Measurements from ENCODE around the gene RBP5. TPM values are rescaled to one million over a fixed set of nuclear protein-coding genes. Genes with fewer than 3 reads are reported as not detected.

The RBP5 gene
- total and polyA plus RNA-seq, 9 of the 15 experiments (the other 6 are each of a cell fraction or from before 2014, with no cell fraction given): 8.6 to 22.5 (median 11.4) TPM

GRCh38 chr12:7137908-7138307, 9.2 kb upstream of the RBP5 start (continued):
- TF ChIP-seq KLF1 (tag; IDR thresholded peaks at IDR 0.05) (no peak), ZNF436 (CRISPR knock-in tag; IDR thresholded peaks at IDR 0.05) (no peak), ZNF764 (CRISPR knock-in tag; IDR thresholded peaks at IDR 0.05; ENCODE audit: low read depth) (no peak), GATAD2B (IDR thresholded peaks at IDR 0.05; ENCODE audit: borderline replicate concordance) (no peak)

- POLR2A ChIA-PET: no interaction called here
- CTCF ChIA-PET (ENCODE audit: low intra/inter-chr PET ratio): no interaction called here
- H3K9me3 ChIP-seq (replicated peaks; ENCODE audit: control insufficient read depth, insufficient read depth, low read depth, low read length): no peaks in the 10 kb centered on the region
- no peak overlapping the region for H3K27ac ChIP-seq (ENCODE audit: extremely low read depth, low read depth, low read length)
- BruUV-seq (replicated peaks): no TSS peak
- in situ Hi-C loops (cut with MboI) (no loop called here), intact Hi-C loops (cut with micrococcal nuclease) (no loop called here)
- ATAC-seq (no peak), FAIRE-seq (no peak), DNase-seq (ENCODE audit: extremely low read depth in 1 of 4, low spot score in 3 of 4) (no peak)
- H3K4me2 ChIP-seq (ENCODE audit: insufficient read depth, low read length): no peak overlapping the region
- no peaks in the 10 kb centered on the region for H3K9me1 ChIP-seq (ENCODE audit: control insufficient read depth, insufficient read depth, low read length)
- H2AFZ ChIP-seq (ENCODE audit: low read depth, low read length): no peak overlapping the region
- no peaks in the 10 kb centered on the region for H3K79me2 ChIP-seq (ENCODE audit: control insufficient read depth, insufficient read depth, low read length)
- H3K4me3 ChIP-seq: no peak overlapping the region
- no peaks in the 10 kb centered on the region for H3K27me3 ChIP-seq (ENCODE audit: control insufficient read depth in 2 of 2, insufficient read depth in 2 of 2, low read length in 2 of 2)
- peaks cover 0 to 7% of the 10 kb centered on the region in 2 experiments; a peak in 2 of 5 replicates for H3K4me1 ChIP-seq (replicated peaks in 1 of 2; ENCODE audit: control insufficient read depth in 2 of 2, insufficient read depth in 2 of 2, low read length in 2 of 2)
- no peak overlapping the region for H3K9ac ChIP-seq (ENCODE audit: insufficient read depth in 1 of 2, low read depth in 2 of 2, low read length in 2 of 2)
- 71% methylated on average over 2 of the region's 3 CpGs for WGBS (ENCODE audit: insufficient coverage, low coverage, missing lambda C conversion rate)
- no peak for TF ChIP-seq MGA (IDR thresholded peaks at IDR 0.05)
- no peak for TF ChIP-seq KLF16 (IDR thresholded peaks at IDR 0.05)
- no peak for TF ChIP-seq ZFP30 (CRISPR knock-in tag; IDR thresholded peaks at IDR 0.05; ENCODE audit: borderline replicate concordance)
- no peak for TF ChIP-seq BHLHE40 (IDR thresholded peaks at IDR 0.05; ENCODE audit: low read length)
- TF ChIP-seq ZNF143 (CRISPR knock-in tag; IDR thresholded peaks at IDR 0.05): no peak
- H3K36me3 ChIP-seq (ENCODE audit: control insufficient read depth, insufficient read depth, low read length): peaks cover 38% of the 10 kb centered on the region; the same call in 2 of the 3 replicates
- H4K20me1 ChIP-seq (replicated peaks; ENCODE audit: control insufficient read depth, insufficient read depth, low read length): 0 out of 2 replicates have a peak, but pooled peaks cover 2% of the 10 kb centered on the region
Observed at GRCh38 chr12:7136676-7137075, 8.0 kb upstream of the RBP5 start.
